ENCODE data around the gene PLCB4. TPM values are rescaled to one million over a fixed set of nuclear protein-coding genes. Genes with fewer than 3 reads are reported as not detected.

Gene PLCB4
- total and polyA plus RNA-seq, 8 donors, result 0.56 to 9.3 (median 2.3) TPM

DNA sequence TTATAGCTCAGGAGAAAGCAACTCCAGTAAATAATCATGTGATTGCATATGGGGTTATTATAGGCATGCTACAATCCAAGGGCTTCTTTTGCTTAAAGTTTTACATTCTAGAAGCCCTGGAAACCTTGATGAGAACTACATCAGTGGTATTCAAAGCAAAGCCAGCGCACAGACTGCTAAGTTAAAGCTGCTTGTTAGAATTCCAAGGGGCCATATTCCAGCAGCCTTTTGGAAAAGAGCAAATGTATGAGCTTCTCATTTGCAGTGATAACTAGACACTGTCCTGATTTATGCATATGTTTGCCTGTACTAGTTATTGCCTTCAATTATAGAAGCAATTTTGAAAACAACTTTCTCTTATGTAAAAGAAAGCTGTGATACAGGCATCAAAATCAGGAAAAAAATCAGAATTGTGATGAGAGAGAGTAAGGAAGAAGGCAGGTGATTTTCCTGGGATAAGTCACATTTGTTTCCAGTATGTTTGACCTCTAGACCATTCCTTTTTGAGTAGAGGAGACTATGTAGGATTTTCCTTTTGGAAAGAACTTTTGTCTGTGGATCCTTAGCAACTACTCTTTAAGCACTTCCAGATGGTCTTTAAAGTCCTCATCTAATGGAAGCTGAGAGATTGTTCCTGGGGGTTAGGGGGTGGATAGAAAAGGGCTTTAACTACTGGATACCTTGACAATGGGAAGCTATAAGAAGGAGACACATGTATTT is 159.2 kb downstream of the PLCB4 start:
- TF ChIP-seq, protein P1, sequence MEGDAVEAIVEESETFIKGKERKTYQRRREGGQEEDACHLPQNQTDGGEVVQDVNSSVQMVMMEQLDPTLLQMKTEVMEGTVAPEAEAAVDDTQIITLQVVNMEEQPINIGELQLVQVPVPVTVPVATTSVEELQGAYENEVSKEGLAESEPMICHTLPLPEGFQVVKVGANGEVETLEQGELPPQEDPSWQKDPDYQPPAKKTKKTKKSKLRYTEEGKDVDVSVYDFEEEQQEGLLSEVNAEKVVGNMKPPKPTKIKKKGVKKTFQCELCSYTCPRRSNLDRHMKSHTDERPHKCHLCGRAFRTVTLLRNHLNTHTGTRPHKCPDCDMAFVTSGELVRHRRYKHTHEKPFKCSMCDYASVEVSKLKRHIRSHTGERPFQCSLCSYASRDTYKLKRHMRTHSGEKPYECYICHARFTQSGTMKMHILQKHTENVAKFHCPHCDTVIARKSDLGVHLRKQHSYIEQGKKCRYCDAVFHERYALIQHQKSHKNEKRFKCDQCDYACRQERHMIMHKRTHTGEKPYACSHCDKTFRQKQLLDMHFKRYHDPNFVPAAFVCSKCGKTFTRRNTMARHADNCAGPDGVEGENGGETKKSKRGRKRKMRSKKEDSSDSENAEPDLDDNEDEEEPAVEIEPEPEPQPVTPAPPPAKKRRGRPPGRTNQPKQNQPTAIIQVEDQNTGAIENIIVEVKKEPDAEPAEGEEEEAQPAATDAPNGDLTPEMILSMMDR (IDR thresholded peaks at IDR 0.05), result no peak
- intact Hi-C loops (cut with DNase I), result no loop called here
- DNase-seq (no peak), FAIRE-seq (no peak), ATAC-seq (no peak)
- H3K4me3 ChIP-seq, result no peak overlapping the region
- H3K27me3 ChIP-seq, result no peaks in the 10 kb centered on the region
- H3K9me3 ChIP-seq, result no peaks in the 10 kb centered on the region
- no peak overlapping the region for H3K27ac ChIP-seq
- no peaks in the 10 kb centered on the region for H3K4me1 ChIP-seq
- 92% methylated on average over 1 of the region's 1 CpG for WGBS, 2 donors
- H3K36me3 ChIP-seq, result no peaks in the 10 kb centered on the region

DNA sequence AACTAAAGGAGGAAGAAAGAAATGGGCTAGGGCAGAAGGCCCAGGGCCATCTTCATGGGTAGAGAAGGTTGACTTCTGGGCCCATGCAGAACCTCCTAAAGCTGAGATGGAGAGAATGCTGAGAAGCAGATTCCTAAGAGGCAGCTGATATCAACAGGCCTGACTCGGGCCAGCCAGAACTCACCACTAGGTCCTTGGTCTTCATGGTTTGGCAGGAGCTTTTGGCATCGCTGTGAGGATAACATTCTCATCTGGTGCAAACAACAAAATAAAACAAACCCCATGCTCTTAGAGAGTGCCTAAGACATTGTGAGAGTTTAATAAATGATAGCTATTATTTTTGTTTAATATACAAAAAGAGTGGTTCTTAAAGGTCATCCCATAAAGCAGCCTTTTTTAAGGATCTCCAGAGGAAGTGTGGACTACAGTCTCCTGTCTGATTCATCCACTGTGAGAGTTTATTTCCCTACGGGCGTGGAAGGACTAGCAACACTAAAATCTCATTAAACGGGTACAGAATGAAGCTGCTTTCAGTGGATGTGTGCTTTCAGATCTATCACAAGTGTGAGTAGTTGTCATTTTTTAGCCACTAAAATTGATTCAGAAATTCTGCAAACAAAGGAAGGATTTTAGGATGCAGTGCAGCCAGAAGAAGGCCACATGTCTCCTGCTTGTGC is 160.0 kb downstream of the PLCB4 start:
- FAIRE-seq (no peak), ATAC-seq (no peak), DNase-seq (no peak)
- H3K27me3 ChIP-seq, result no peaks in the 10 kb centered on the region
- no peaks in the 10 kb centered on the region for H3K4me1 ChIP-seq
- H3K4me3 ChIP-seq, result no peak overlapping the region
- no peak overlapping the region for H3K27ac ChIP-seq
- H3K9me3 ChIP-seq, result no peaks in the 10 kb centered on the region
- intact Hi-C loops (cut with DNase I), result no loop called here
- H3K36me3 ChIP-seq, result no peaks in the 10 kb centered on the region
- TF ChIP-seq, protein P1 (IDR thresholded peaks at IDR 0.05), result no peak
- WGBS, 2 donors, result 86 to 87% methylated on average over 5 of the region's 5 CpGs

DNA sequence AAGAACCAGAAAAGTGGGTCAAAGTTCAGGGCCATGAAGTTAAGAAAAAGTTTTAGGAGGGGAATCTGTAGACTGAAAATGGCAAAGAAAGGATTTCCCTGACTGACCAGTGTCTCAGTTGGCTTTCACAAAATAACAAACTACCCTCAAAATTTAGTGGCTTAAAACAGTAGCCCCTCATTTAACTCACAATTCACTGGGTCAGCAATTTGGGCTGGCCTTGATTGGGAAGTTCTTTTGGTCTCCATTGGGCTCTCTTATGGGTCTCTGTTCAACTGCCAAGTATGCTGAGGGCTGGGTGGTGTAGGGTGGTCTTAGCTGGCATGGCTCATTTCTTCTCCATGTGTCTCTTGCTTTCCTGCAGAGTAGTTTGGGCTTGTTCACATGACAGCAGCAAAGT is 161.5 kb downstream of the PLCB4 start:
- intact Hi-C loops (cut with DNase I), result no loop called here
- FAIRE-seq, result no peak
- no peak overlapping the region for H3K4me3 ChIP-seq

DNA sequence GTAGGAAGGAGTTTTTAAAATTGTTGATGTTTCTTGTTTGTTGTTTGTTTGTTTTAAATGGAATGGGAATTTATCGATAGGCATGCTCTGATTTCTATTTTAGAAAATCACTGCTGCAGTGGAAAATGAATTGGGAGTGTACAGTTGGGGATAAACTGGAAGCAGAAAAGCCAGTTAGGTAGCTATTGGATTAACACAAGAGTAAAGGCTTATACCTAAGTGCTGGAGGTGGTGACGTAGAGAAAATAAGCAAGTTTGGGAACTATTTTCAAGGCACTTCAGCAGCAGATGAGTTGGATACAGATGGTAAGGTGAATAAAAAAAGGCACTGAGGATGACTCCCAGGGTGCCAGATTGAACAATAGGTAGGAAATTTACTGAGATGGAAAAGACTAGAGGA is 164.9 kb downstream of the PLCB4 start:
- Histone ChIP-seq H3K27ac (no peak overlapping the region), H3K4me3 (no peak overlapping the region), H3K9me3 (no peaks in the 10 kb centered on the region), H3K27me3 (no peaks in the 10 kb centered on the region), H3K36me3 (no peaks in the 10 kb centered on the region), H3K4me1 (no peaks in the 10 kb centered on the region)
- intact Hi-C loops (cut with DNase I), result no loop called here
- 89 to 90% methylated on average over 2 of the region's 2 CpGs for WGBS, 2 donors
- TF ChIP-seq, protein P1 (IDR thresholded peaks at IDR 0.05), result no peak
- no peak for ATAC-seq
- DNase-seq, result no peak
- FAIRE-seq, result no peak

More for the DNA sequence above, 161.5 kb downstream of the PLCB4 start:
- TF ChIP-seq, protein P1 (IDR thresholded peaks at IDR 0.05), result no peak
- no peaks in the 10 kb centered on the region for H3K36me3 ChIP-seq
- no peak overlapping the region for H3K27ac ChIP-seq
- no peak for ATAC-seq
- H3K9me3 ChIP-seq, result no peaks in the 10 kb centered on the region
- DNase-seq, result no peak
- H3K4me1 ChIP-seq, result no peaks in the 10 kb centered on the region
- no peaks in the 10 kb centered on the region for H3K27me3 ChIP-seq

DNA sequence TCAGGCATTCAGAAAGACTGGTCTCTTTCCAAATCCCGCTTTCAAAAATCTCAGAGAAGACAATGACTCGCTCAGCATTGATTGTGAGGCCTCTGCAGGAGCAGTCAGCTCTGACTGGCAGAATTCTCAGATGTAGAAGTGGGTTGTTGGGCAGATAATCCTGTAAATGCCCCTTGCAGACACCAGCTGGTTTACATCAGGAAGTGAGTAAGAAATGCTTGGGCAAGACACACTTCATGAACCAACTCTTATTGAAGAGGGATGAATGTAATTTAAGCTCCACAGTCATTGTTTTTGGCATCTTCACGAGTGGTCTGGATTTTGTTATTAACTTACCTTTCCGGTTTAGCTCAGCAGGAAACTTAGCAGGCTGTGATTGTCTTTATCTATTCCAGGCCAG is 166.6 kb downstream of the PLCB4 start:
- Histone ChIP-seq H3K27ac (no peak overlapping the region), H3K27me3 (no peaks in the 10 kb centered on the region), H3K4me1 (no peaks in the 10 kb centered on the region), H3K36me3 (no peaks in the 10 kb centered on the region), H3K9me3 (no peaks in the 10 kb centered on the region), H3K4me3 (no peak overlapping the region)
- TF ChIP-seq, protein P1 (IDR thresholded peaks at IDR 0.05), result no peak
- WGBS, 2 donors, result 75 to 79% methylated on average over 4 of the region's 4 CpGs
- DNase-seq, result no peak
- no peak for ATAC-seq
- no peak for FAIRE-seq
- intact Hi-C loops (cut with DNase I), result no loop called here

All from pancreas (tissue), 10 donors.